ENCODE measurements around the gene TEX264. TPM values are rescaled to one million over a fixed set of nuclear protein-coding genes. Genes with fewer than 3 reads are reported as not detected.

Gene TEX264
- total RNA-seq, 2 donors from 2014 or later = 27.0 to 31.9 TPM

DNA sequence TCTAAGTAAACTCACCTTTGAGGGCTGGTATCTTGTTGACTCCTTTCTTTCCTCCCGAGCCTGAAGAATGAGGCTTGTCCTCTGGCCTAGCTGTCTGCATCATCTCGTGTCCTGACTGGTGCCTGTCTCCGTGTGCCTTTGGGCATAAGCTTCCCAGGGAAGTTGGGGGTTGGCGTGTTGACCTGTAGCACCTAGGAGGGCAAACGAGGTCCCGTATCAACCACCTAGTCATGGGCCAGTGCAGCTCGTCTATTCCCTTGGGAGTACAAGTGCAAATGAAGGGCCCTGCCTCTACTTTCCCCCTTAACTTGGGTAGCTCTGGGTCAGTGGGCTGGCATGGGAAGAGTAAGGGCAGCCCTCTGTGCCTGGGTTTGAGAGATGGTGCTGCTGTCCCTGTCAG is 8.7 kb downstream of the TEX264 start:
- ATAC-seq (no peak), DNase-seq (ENCODE audit: low spot score) (no peak)
- peak overlapping the region; percentile 75 to 96 for H3K27ac Mint-ChIP-seq
- H3K9me3 Mint-ChIP-seq = no peaks in the 10 kb centered on the region
- H3K27me3 Mint-ChIP-seq = no peaks in the 10 kb centered on the region
- H3K36me3 Mint-ChIP-seq = peaks cover 5% of the 10 kb centered on the region
- no peak overlapping the region for H3K4me3 Mint-ChIP-seq
- peaks cover 67 to 74% of the 10 kb centered on the region in 2 donors for H3K4me1 Mint-ChIP-seq (ENCODE audit: low read depth in 2 of 2)

- Mint-ChIP-seq H3K36me3 (peaks cover 5% of the 10 kb centered on the region), H3K9me3 (no peaks in the 10 kb centered on the region), H3K4me3 (no peak overlapping the region), H3K4me1 (ENCODE audit: low read depth in 2 of 2) (peaks cover 67 to 74% of the 10 kb centered on the region in 2 donors), H3K27me3 (no peaks in the 10 kb centered on the region), H3K27ac (peak overlapping the region; percentile 96 to 98)
- ATAC-seq = no peak
- DNase-seq (ENCODE audit: low spot score) = no peak
Measured at GRCh38 chr3:51680196-51680595, 9.1 kb downstream of the TEX264 start.

DNA sequence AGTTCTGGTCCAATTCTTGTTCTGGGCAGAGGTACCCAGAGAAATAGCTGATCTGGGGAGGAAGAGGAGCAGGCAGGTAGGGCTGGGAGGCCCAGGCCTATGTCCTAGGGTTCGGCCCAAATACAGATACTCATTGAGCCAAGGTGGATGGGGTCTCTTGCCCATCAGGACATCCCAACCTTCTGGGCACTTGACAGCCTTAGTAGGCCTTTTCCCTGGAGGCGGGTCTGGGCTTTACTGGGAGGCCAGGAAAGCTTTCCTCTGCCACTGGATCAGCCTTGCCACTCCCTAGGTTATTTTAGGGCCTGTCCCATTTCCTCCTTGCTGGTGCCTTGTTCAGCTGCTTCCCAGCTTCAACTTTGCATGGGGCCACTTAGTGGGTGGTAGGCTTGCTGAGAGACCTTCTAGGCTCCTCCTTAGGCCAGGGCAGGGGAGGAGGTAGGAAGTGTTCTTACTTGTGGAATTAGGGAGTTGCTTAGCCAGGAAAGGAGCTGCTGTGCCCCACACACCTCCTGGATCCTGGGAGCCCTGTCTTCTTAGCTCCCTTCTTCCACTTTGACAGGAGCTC is 9.7 kb downstream of the TEX264 start:
- H3K9me3 Mint-ChIP-seq = no peaks in the 10 kb centered on the region
- DNase-seq (ENCODE audit: low spot score) = no peak
- ATAC-seq = no peak
- H3K4me1 Mint-ChIP-seq (ENCODE audit: low read depth in 2 of 2) = peaks cover 67 to 74% of the 10 kb centered on the region in 2 donors
- H3K27ac Mint-ChIP-seq = peak overlapping the region; percentile 96 to 98
- no peaks in the 10 kb centered on the region for H3K27me3 Mint-ChIP-seq
- peaks cover under 1% of the 10 kb centered on the region for H3K36me3 Mint-ChIP-seq
- H3K4me3 Mint-ChIP-seq = peak overlapping the region; percentile 85

DNA sequence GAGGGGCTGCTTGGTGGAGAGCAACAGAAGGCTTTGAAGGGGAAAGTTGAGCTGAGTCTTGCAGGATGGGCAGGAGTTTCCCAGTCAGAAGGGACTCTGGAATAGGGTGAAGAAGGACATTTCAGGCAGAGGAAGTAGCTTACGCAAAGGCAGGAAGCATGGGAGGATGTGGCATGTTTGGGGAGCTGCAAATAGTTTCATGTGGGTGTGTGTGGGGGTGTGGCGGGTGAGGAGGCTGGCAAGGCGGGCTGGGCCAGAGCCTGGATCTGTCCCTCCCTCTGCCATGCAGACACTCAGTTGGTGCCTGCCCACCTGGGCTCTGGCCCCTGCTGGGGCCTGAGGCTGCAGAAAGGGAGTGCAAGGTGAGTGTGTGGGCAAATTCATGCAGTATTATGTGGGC is 10.4 kb downstream of the TEX264 start:
- Mint-ChIP-seq H3K27ac (peak overlapping the region; percentile 96 to 98), H3K36me3 (no peaks in the 10 kb centered on the region), H3K9me3 (no peaks in the 10 kb centered on the region), H3K27me3 (no peaks in the 10 kb centered on the region), H3K4me3 (peak overlapping the region; percentile 85), H3K4me1 (ENCODE audit: low read depth in 2 of 2) (peaks cover 67 to 76% of the 10 kb centered on the region in 2 donors)
- DNase-seq (ENCODE audit: low spot score) (peak; percentile 70), ATAC-seq (peak; percentile 59 to 62)

- ATAC-seq (peak; percentile 81 to 83), DNase-seq (ENCODE audit: low spot score) (peak; percentile 88)
- H3K4me1 Mint-ChIP-seq (ENCODE audit: low read depth in 2 of 2) = peaks cover 68 to 82% of the 10 kb centered on the region in 2 donors
- peak overlapping the region; percentile 96 to 98 for H3K27ac Mint-ChIP-seq
- peak overlapping the region; percentile 85 for H3K4me3 Mint-ChIP-seq
- no peaks in the 10 kb centered on the region for H3K27me3 Mint-ChIP-seq
- no peaks in the 10 kb centered on the region for H3K36me3 Mint-ChIP-seq
- H3K9me3 Mint-ChIP-seq = no peaks in the 10 kb centered on the region
Measured at GRCh38 chr3:51682079-51682478, 11.0 kb downstream of the TEX264 start.

GRCh38 chr3:51682526-51682925 is 11.5 kb downstream of the TEX264 start:
- ATAC-seq = no peak
- Mint-ChIP-seq H3K27ac (peak overlapping the region; percentile 96 to 98), H3K4me3 (peak overlapping the region; percentile 85), H3K4me1 (ENCODE audit: low read depth in 2 of 2) (peaks cover 72 to 86% of the 10 kb centered on the region in 2 donors), H3K27me3 (no peaks in the 10 kb centered on the region), H3K9me3 (no peaks in the 10 kb centered on the region), H3K36me3 (no peaks in the 10 kb centered on the region)
- DNase-seq (ENCODE audit: low spot score) = no peak

- no peaks in the 10 kb centered on the region for H3K9me3 Mint-ChIP-seq
- no peaks in the 10 kb centered on the region for H3K27me3 Mint-ChIP-seq
- no peak overlapping the region for H3K4me3 Mint-ChIP-seq
- peaks cover 79 to 86% of the 10 kb centered on the region in 2 donors for H3K4me1 Mint-ChIP-seq (ENCODE audit: low read depth in 2 of 2)
- no peak for ATAC-seq
- no peaks in the 10 kb centered on the region for H3K36me3 Mint-ChIP-seq
- no peak for DNase-seq (ENCODE audit: low spot score)
- peak overlapping the region; percentile 96 to 98 for H3K27ac Mint-ChIP-seq
Measured at GRCh38 chr3:51683566-51683965, 12.5 kb downstream of the TEX264 start.

GRCh38 chr3:51684971-51685751 is 14.1 kb downstream of the TEX264 start:
- H3K9me3 Mint-ChIP-seq = no peaks in the 10 kb centered on the region
- no peaks in the 10 kb centered on the region for H3K27me3 Mint-ChIP-seq
- no peak for ATAC-seq
- no peaks in the 10 kb centered on the region for H3K36me3 Mint-ChIP-seq
- H3K4me3 Mint-ChIP-seq = peak overlapping the region; percentile 76
- H3K4me1 Mint-ChIP-seq (ENCODE audit: low read depth in 2 of 2) = peaks cover 72 to 80% of the 10 kb centered on the region in 2 donors
- no peak for DNase-seq (ENCODE audit: low spot score)
- peak overlapping the region; percentile 96 to 98 for H3K27ac Mint-ChIP-seq

- H3K4me1 Mint-ChIP-seq (ENCODE audit: low read depth in 2 of 2) = peaks cover 70 to 74% of the 10 kb centered on the region in 2 donors
- H3K36me3 Mint-ChIP-seq = no peaks in the 10 kb centered on the region
- ATAC-seq (no peak), DNase-seq (ENCODE audit: low spot score) (no peak)
- no peaks in the 10 kb centered on the region for H3K27me3 Mint-ChIP-seq
- H3K27ac Mint-ChIP-seq = peak overlapping the region; percentile 96 to 98
- peak overlapping the region; percentile 76 for H3K4me3 Mint-ChIP-seq
- H3K9me3 Mint-ChIP-seq = no peaks in the 10 kb centered on the region
Measured at GRCh38 chr3:51686056-51686455, 15.0 kb downstream of the TEX264 start.

- no peaks in the 10 kb centered on the region for H3K27me3 Mint-ChIP-seq
- no peaks in the 10 kb centered on the region for H3K9me3 Mint-ChIP-seq
- ATAC-seq = peak; percentile 94
- H3K27ac Mint-ChIP-seq = peak overlapping the region; percentile 96 to 98
- H3K4me1 Mint-ChIP-seq (ENCODE audit: low read depth in 2 of 2) = peaks cover 64 to 68% of the 10 kb centered on the region in 2 donors
- no peaks in the 10 kb centered on the region for H3K36me3 Mint-ChIP-seq
- peak overlapping the region; percentile 76 for H3K4me3 Mint-ChIP-seq
- peak; percentile 94 for DNase-seq (ENCODE audit: low spot score)
Measured at GRCh38 chr3:51686512-51687215, 15.6 kb downstream of the TEX264 start.

- ATAC-seq = no peak
- Mint-ChIP-seq H3K36me3 (no peaks in the 10 kb centered on the region), H3K9me3 (no peaks in the 10 kb centered on the region), H3K4me1 (ENCODE audit: low read depth in 2 of 2) (peaks cover 55 to 59% of the 10 kb centered on the region in 2 donors), H3K4me3 (peak overlapping the region; percentile 76), H3K27ac (peak overlapping the region; percentile 96 to 98), H3K27me3 (no peaks in the 10 kb centered on the region)
- DNase-seq (ENCODE audit: low spot score) = no peak
Measured at GRCh38 chr3:51687431-51688205, 16.6 kb downstream of the TEX264 start.

- no peak for ATAC-seq
- Mint-ChIP-seq H3K4me3 (no peak overlapping the region), H3K27ac (peak overlapping the region; percentile 96 to 98), H3K9me3 (no peaks in the 10 kb centered on the region), H3K27me3 (no peaks in the 10 kb centered on the region), H3K4me1 (ENCODE audit: low read depth in 2 of 2) (peaks cover 49 to 53% of the 10 kb centered on the region in 2 donors), H3K36me3 (no peaks in the 10 kb centered on the region)
- DNase-seq (ENCODE audit: low spot score) = no peak
Measured at GRCh38 chr3:51688206-51688600, 17.2 kb downstream of the TEX264 start.

DNA sequence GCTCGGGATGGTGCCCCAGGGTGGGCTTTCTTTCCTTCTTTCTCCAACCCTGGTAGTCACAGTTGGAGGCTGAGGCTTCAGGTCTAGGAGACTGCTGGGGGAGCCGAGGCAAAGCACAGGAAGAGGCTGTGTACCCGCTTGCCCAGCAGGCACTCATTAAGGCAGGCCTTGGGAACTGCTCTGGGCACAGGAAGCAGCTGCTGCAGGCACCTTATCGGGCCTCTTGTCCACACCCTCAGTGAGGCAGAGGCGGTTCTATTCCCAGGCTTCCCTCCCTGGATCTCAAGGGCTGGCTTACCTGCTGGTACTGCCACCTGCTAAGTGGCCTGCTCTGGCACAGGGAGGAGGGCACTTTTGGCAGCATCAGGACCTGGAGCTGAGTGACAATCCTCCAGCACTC is 20.0 kb downstream of the TEX264 start:
- peak overlapping the region in 1 of 2 donors; percentile 98 for H3K27ac Mint-ChIP-seq
- H3K36me3 Mint-ChIP-seq = no peaks in the 10 kb centered on the region
- no peaks in the 10 kb centered on the region for H3K9me3 Mint-ChIP-seq
- no peak overlapping the region for H3K4me3 Mint-ChIP-seq
- peaks cover 26 to 37% of the 10 kb centered on the region in 2 donors for H3K4me1 Mint-ChIP-seq (ENCODE audit: low read depth in 2 of 2)
- H3K27me3 Mint-ChIP-seq = no peaks in the 10 kb centered on the region
- DNase-seq (ENCODE audit: low spot score) = no peak
- ATAC-seq = no peak
